B cell (primary cell): ENCODE measurements around the gene CDKAL1. TPM values are rescaled to one million over a fixed set of nuclear protein-coding genes. Genes with fewer than 3 reads are reported as not detected.

ENCODE experiments used
- ATAC-seq: fragments of 200-7000 bp; cut with Tn5 transposase; one replicate; pipeline ENCODE4 v1.10.0; 2021; ENCODE audit warnings: low read depth, mild to moderate bottlenecking, moderate number of reproducible peaks, moderate library complexity
- CTCF ChIA-PET: fragments of 350-600 bp; sonication (Branson Sonifier 250); formaldehyde crosslinking; loops from one replicate; lab custom pipeline; 2021; ENCODE audit warnings: antibody characterized with exemption, inconsistent platforms; lab: Charles Lee
- POLR2A ChIA-PET: fragments of 350-600 bp; sonication (Branson Sonifier 250); formaldehyde crosslinking; loops from one replicate; lab custom pipeline; 2021; ENCODE audit warnings: antibody characterized with exemption; lab: Charles Lee
- DNase-seq: peaks from one replicate; pipeline ENCODE4 v3.0.0; 2013
- H2AFZ ChIP-seq: 2 replicates; pipeline ENCODE4 v1.6.1; 2012; ENCODE audit warnings: mild to moderate bottlenecking, low read depth, low read length; ENCODE audit not compliant: insufficient read depth, poor library complexity, severe bottlenecking
- H3K27ac ChIP-seq, 2 donors: 1 replicate in 1 of 2; 2 replicates in 1 of 2; pipeline ENCODE4 v1.5.1; 2012 to 2013; ENCODE audit warnings: low read length in 2 of 2, mild to moderate bottlenecking in 2 of 2, moderate library complexity in 1 of 2
- H3K27me3 ChIP-seq, 4 experiments: fragments of 200-600 bp in 1 of 4; sonication (generic) in 1 of 4; replicated peaks in 1 of 4; 1 replicate in 2 of 4; 2 replicates in 2 of 4; pipeline versions ENCODE4 v1.6.1 to v1.7.0; 2013 to 2016; ENCODE audit warnings: low read length in 3 of 4, mild to moderate bottlenecking in 2 of 4, mixed read lengths in 1 of 4, moderate library complexity in 1 of 4; ENCODE audit not compliant: insufficient read depth in 4 of 4, control insufficient read depth in 3 of 4; ENCODE audit errors: control extremely low read depth in 1 of 4
- H3K36me3 ChIP-seq, 2 experiments: replicated peaks in 1 of 2; 1 replicate in 1 of 2; 2 replicates in 1 of 2; pipeline versions ENCODE4 v1.6.1 to v1.7.1; 2013; ENCODE audit warnings: low read length in 1 of 2; ENCODE audit not compliant: insufficient read depth in 2 of 2, control insufficient read depth in 1 of 2; ENCODE audit errors: control extremely low read depth in 1 of 2, extremely low read depth in 1 of 2
- H3K4me1 ChIP-seq, 2 donors: fragments of 200-600 bp in 1 of 2; sonication (generic) in 1 of 2; 1 replicate in 1 of 2; 2 replicates in 1 of 2; pipeline versions ENCODE4 v1.5.1 to v1.6.1; 2013 to 2017; ENCODE audit warnings: low read length in 2 of 2; ENCODE audit not compliant: control insufficient read depth in 2 of 2, insufficient read depth in 2 of 2
- H3K4me2 ChIP-seq: replicated peaks from 2 replicates; pipeline ENCODE3; 2012; ENCODE audit warnings: mild to moderate bottlenecking, low read depth, low read length; ENCODE audit not compliant: poor library complexity, severe bottlenecking
- H3K4me3 ChIP-seq, 5 experiments: fragments of 200-600 bp in 1 of 5; sonication (generic) in 1 of 5; 1 replicate in 3 of 5; 2 replicates in 2 of 5; pipeline versions ENCODE4 v1.5.1 to v1.7.0; 2011 to 2016; ENCODE audit warnings: low read length in 4 of 5, mild to moderate bottlenecking in 4 of 5, low read depth in 2 of 5, control low read depth in 1 of 5, moderate library complexity in 1 of 5; ENCODE audit not compliant: insufficient read depth in 1 of 5; ENCODE audit errors: control extremely low read depth in 1 of 5, extremely low read depth in 1 of 5
- H3K79me2 ChIP-seq: fragments of 200-600 bp; sonication (generic); one replicate; pipeline ENCODE4 v1.6.0; 2016; ENCODE audit warnings: low read length; ENCODE audit not compliant: control insufficient read depth, insufficient read depth
- H3K9ac ChIP-seq: fragments of 200-600 bp; sonication (generic); 2 replicates; pipeline ENCODE4 v1.6.1; 2017; ENCODE audit warnings: mild to moderate bottlenecking, low read length, moderate library complexity
- H3K9me3 ChIP-seq, 3 donors: one replicate each; pipeline versions ENCODE4 v1.6.1 to v1.7.1; 2013; ENCODE audit warnings: low read length in 2 of 3; ENCODE audit not compliant: control insufficient read depth in 2 of 3, insufficient read depth in 1 of 3; ENCODE audit errors: control extremely low read depth in 1 of 3
- H4K20me1 ChIP-seq: 2 replicates; pipeline ENCODE4 v1.6.0; 2012; ENCODE audit warnings: mild to moderate bottlenecking, low read length; ENCODE audit not compliant: insufficient read depth, control insufficient read depth, poor library complexity, severe bottlenecking
- H3K27ac Mint-ChIP-seq: one replicate; pipeline ENCODE4 v1.8.0; 2021; ENCODE audit warnings: mixed read lengths
- H3K27me3 Mint-ChIP-seq: one replicate; pipeline ENCODE4 v1.8.0; 2021; ENCODE audit warnings: mixed read lengths
- H3K4me1 Mint-ChIP-seq: one replicate; pipeline ENCODE4 v1.8.0; 2021; ENCODE audit warnings: mixed read lengths
- H3K4me3 Mint-ChIP-seq: one replicate; pipeline ENCODE4 v1.8.0; 2021; ENCODE audit warnings: mixed read lengths
- H3K9me3 Mint-ChIP-seq: one replicate; pipeline ENCODE4 v1.8.0; 2022; ENCODE audit warnings: mixed read lengths; ENCODE audit not compliant: insufficient read depth
- CTCF ChIP-seq: fragments of 200-600 bp; IDR thresholded peaks from one replicate; pipeline ENCODE4 v1.8.0; 2022; ENCODE audit warnings: antibody characterized with exemption, mild to moderate bottlenecking
- EZH2 ChIP-seq: IDR thresholded peaks from 2 replicates; pipeline ENCODE4 v1.6.1; 2012; ENCODE audit warnings: borderline replicate concordance, low read depth, mild to moderate bottlenecking, moderate library complexity, low read length; ENCODE audit not compliant: insufficient read depth, poor library complexity, severe bottlenecking
- WGBS: methylation state at CpG from one replicate; pipeline ENCODE4 v1.1.5; 2013; ENCODE audit warnings: missing lambda C conversion rate; ENCODE audit not compliant: insufficient coverage; 5-methylcytosine and 5-hydroxymethylcytosine counted together
- intact Hi-C: fragments of 100-400 bp; cut with micrococcal nuclease; formaldehyde crosslinking; loops from one replicate; pipeline ENCODE4 v1.10.0; 2022
- polyA plus RNA-seq: library from polyadenylated mRNA; depleted of rRNA; stranded (reverse); fragments of >200 nt; gene quantifications from 2 replicates; pipeline ENCODE4 v1.2.3, GENCODE V29; 2012
- total RNA-seq, 2 donors: library from RNA; stranded (reverse); fragments of 120-200 nt in 1 of 2; gene quantifications; 1 replicate in 1 of 2; 2 replicates in 1 of 2; pipeline versions ENCODE4 v1.2.3 to v1.2.4, GENCODE V29; 2013 to 2022

The CDKAL1 gene
- total and polyA plus RNA-seq, 2 donors (not counting 1 experiment from before 2014, with no cell fraction given), result 6.1 to 33.3 TPM

GRCh38 chr6:20687494-20687893 is 153.2 kb downstream of the CDKAL1 start:
- H3K9me3 ChIP-seq, result no peaks in the 10 kb centered on the region
- no peaks in the 10 kb centered on the region for H3K36me3 ChIP-seq

More at GRCh38 chr6:20687494-20687893, 153.2 kb downstream of the CDKAL1 start:
- H3K4me3 Mint-ChIP-seq, result no peak overlapping the region
- ChIA-PET POLR2A (no interaction called here), CTCF (no interaction called here)
- TF ChIP-seq EZH2 (no peak), CTCF (no peak)
- peaks cover 10% of the 10 kb centered on the region for H4K20me1 ChIP-seq
- peaks cover 3% of the 10 kb centered on the region for H3K9me3 Mint-ChIP-seq
- no peaks in the 10 kb centered on the region for H3K27me3 Mint-ChIP-seq
- DNase-seq (no peak), ATAC-seq (no peak)
- intact Hi-C loops, result no loop called here
- H3K4me1 Mint-ChIP-seq, result peaks cover 28% of the 10 kb centered on the region
- H3K9ac ChIP-seq, result no peak overlapping the region
- H3K4me1 ChIP-seq, result peaks cover 5 to 17% of the 10 kb centered on the region in 2 donors
- H2AFZ ChIP-seq, result no peak overlapping the region
- no peak overlapping the region for H3K27ac Mint-ChIP-seq
- no peak overlapping the region for H3K4me3 ChIP-seq
- peaks cover 47% of the 10 kb centered on the region for H3K79me2 ChIP-seq
- H3K27ac ChIP-seq, result no peak overlapping the region
- no peak overlapping the region for H3K4me2 ChIP-seq
- no peaks in the 10 kb centered on the region for H3K27me3 ChIP-seq
- no CpG with 5 or more reads among the region's 2 CpGs for WGBS
